T-helper 1 cell treated with Interleukin-12 subunit alpha and Interleukin-12 subunit beta and Interleukin-4 antibody, amounts not matched to agents 30 μg/mL and 1 μg/mL, for 36 hours (primary cell): ENCODE data around the gene ATXN10.

Experiments
- H3K27ac Mint-ChIP-seq: one replicate; pipeline ENCODE4 v1.8.0; 2021; ENCODE audit warnings: mild to moderate bottlenecking, mixed read lengths
- H3K27me3 Mint-ChIP-seq: one replicate; pipeline ENCODE4 v1.8.0; 2021; ENCODE audit warnings: low read depth, mixed read lengths
- H3K36me3 Mint-ChIP-seq: one replicate; pipeline ENCODE4 v1.8.0; 2021; ENCODE audit warnings: low read depth, mixed read lengths
- H3K4me1 Mint-ChIP-seq: one replicate; pipeline ENCODE4 v1.8.0; 2021; ENCODE audit warnings: low read depth, mixed read lengths
- H3K4me3 Mint-ChIP-seq: one replicate; pipeline ENCODE4 v1.8.0; 2021; ENCODE audit warnings: mild to moderate bottlenecking, moderate library complexity, mixed read lengths
- H3K9me3 Mint-ChIP-seq: one replicate; pipeline ENCODE4 v1.8.0; 2021; ENCODE audit warnings: mixed read lengths

ATXN10 gene

GRCh38 chr22:45891021-45891421 lies 219.4 kb downstream of the ATXN10 start:
- Mint-ChIP-seq H3K4me1 (no peaks in the 10 kb centered on the region), H3K27ac (no peak overlapping the region), H3K36me3 (no peaks in the 10 kb centered on the region), H3K4me3 (no peak overlapping the region), H3K27me3 (peaks cover 4% of the 10 kb centered on the region), H3K9me3 (no peaks in the 10 kb centered on the region)

GRCh38 chr22:45891471-45891995 lies 219.9 kb downstream of the ATXN10 start:
- H3K4me3 Mint-ChIP-seq, result no peak overlapping the region
- H3K27ac Mint-ChIP-seq, result no peak overlapping the region
- H3K27me3 Mint-ChIP-seq, result peaks cover 4% of the 10 kb centered on the region
- H3K4me1 Mint-ChIP-seq, result no peaks in the 10 kb centered on the region
- no peaks in the 10 kb centered on the region for H3K9me3 Mint-ChIP-seq
- H3K36me3 Mint-ChIP-seq, result no peaks in the 10 kb centered on the region

- H3K27me3 Mint-ChIP-seq, result peaks cover 4% of the 10 kb centered on the region
- no peaks in the 10 kb centered on the region for H3K36me3 Mint-ChIP-seq
- H3K4me3 Mint-ChIP-seq, result no peak overlapping the region
- no peak overlapping the region for H3K27ac Mint-ChIP-seq
- no peaks in the 10 kb centered on the region for H3K9me3 Mint-ChIP-seq
- no peaks in the 10 kb centered on the region for H3K4me1 Mint-ChIP-seq
Observed at GRCh38 chr22:45891996-45892621, 220.5 kb downstream of the ATXN10 start.

GRCh38 chr22:45892681-45893461 lies 221.2 kb downstream of the ATXN10 start:
- no peak overlapping the region for H3K4me3 Mint-ChIP-seq

GRCh38 chr22:45893516-45893915 lies 221.9 kb downstream of the ATXN10 start:
- Mint-ChIP-seq H3K27me3 (no peaks in the 10 kb centered on the region), H3K4me1 (no peaks in the 10 kb centered on the region), H3K36me3 (no peaks in the 10 kb centered on the region), H3K27ac (no peak overlapping the region), H3K4me3 (no peak overlapping the region), H3K9me3 (no peaks in the 10 kb centered on the region)

More at GRCh38 chr22:45892681-45893461, 221.2 kb downstream of the ATXN10 start:
- Mint-ChIP-seq H3K27ac (no peak overlapping the region), H3K9me3 (no peaks in the 10 kb centered on the region), H3K27me3 (peaks cover 4% of the 10 kb centered on the region), H3K36me3 (no peaks in the 10 kb centered on the region), H3K4me1 (no peaks in the 10 kb centered on the region)
